ENCODE measurements around the gene MRAS.

The MRAS gene

DNA sequence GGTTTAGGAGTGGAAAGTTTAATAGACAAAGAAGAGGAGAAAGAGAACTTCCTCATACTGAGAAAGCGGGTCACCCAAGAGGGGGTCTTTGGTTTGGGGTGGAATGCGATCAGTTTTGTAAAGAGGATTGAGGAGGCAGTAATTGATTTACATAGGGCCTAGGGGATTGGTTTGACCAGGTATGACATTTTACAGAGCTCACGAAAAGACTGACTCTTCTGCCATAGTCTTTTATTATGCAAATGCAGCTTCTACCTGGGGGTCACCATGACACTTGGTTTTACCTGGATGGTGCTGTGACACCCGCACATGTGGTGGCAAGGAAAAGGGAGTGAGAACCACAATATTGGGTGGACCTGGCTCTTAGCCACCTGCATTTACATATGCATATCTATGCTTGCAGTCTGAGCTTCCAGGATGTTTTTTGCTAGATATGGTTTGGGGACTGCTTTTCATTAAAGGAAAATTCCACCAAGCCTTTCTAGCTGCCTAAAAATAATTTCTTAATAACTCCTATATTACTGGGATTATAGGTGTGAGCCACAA is 11.9 kb upstream of the MRAS start:
- TF ChIP-seq CEBPB (IDR thresholded peaks at IDR 0.05), result no peak
- no peak for TF ChIP-seq YY1 (IDR thresholded peaks at IDR 0.05; ENCODE audit: low read depth)
- TF ChIP-seq NFIC (IDR thresholded peaks at IDR 0.05), result no peak
- no peak for TF ChIP-seq RAD21 (IDR thresholded peaks at IDR 0.05; ENCODE audit: low read depth)
- TF ChIP-seq ZBTB7A (IDR thresholded peaks at IDR 0.05; ENCODE audit: low read depth), result no peak
- no peak for TF ChIP-seq MAX (IDR thresholded peaks at IDR 0.05)
- TF ChIP-seq TEAD4 (IDR thresholded peaks at IDR 0.05), result no peak
- TF ChIP-seq CREB1 (IDR thresholded peaks at IDR 0.05; ENCODE audit: low read depth), result no peak
- TF ChIP-seq EP300 (IDR thresholded peaks at IDR 0.05; ENCODE audit: borderline replicate concordance), result no peak
- TF ChIP-seq TCF12 (IDR thresholded peaks at IDR 0.05; ENCODE audit: low read depth), result no peak
- TF ChIP-seq FOXM1 (IDR thresholded peaks at IDR 0.05; ENCODE audit: borderline replicate concordance, low read depth), result no peak
- TF ChIP-seq, protein P1, sequence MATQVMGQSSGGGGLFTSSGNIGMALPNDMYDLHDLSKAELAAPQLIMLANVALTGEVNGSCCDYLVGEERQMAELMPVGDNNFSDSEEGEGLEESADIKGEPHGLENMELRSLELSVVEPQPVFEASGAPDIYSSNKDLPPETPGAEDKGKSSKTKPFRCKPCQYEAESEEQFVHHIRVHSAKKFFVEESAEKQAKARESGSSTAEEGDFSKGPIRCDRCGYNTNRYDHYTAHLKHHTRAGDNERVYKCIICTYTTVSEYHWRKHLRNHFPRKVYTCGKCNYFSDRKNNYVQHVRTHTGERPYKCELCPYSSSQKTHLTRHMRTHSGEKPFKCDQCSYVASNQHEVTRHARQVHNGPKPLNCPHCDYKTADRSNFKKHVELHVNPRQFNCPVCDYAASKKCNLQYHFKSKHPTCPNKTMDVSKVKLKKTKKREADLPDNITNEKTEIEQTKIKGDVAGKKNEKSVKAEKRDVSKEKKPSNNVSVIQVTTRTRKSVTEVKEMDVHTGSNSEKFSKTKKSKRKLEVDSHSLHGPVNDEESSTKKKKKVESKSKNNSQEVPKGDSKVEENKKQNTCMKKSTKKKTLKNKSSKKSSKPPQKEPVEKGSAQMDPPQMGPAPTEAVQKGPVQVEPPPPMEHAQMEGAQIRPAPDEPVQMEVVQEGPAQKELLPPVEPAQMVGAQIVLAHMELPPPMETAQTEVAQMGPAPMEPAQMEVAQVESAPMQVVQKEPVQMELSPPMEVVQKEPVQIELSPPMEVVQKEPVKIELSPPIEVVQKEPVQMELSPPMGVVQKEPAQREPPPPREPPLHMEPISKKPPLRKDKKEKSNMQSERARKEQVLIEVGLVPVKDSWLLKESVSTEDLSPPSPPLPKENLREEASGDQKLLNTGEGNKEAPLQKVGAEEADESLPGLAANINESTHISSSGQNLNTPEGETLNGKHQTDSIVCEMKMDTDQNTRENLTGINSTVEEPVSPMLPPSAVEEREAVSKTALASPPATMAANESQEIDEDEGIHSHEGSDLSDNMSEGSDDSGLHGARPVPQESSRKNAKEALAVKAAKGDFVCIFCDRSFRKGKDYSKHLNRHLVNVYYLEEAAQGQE (IDR thresholded peaks at IDR 0.05; ENCODE audit: low read depth), result no peak
- no peak for TF ChIP-seq EGR1 (IDR thresholded peaks at IDR 0.05)

DNA sequence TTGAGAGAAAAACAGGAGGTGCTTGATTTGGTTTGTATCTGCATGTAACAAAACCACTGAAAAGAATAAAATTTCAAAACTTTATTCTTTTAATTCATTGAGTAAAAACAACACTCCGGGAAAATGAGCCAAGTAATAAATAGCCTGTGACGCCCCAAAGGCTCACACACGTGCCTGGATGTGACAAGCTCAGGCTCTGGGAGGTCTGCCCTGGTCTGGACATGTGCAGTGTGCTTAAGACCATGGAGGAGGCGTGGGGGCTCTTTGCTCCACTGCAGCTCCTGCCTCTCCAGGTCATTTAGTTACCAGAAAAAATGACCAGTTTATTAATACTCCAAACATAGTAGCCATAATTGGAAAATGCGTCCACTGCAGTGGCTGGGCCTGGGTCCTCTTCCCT is 10.1 kb upstream of the MRAS start:
- TF ChIP-seq CEBPB (IDR thresholded peaks at IDR 0.05) (no peak), EGR1 (IDR thresholded peaks at IDR 0.05) (no peak), MAX (IDR thresholded peaks at IDR 0.05) (no peak), TAF1 (IDR thresholded peaks at IDR 0.05; ENCODE audit: low read depth) (no peak), ZBTB7A (IDR thresholded peaks at IDR 0.05; ENCODE audit: low read depth) (no peak), TEAD4 (IDR thresholded peaks at IDR 0.05) (no peak), YY1 (IDR thresholded peaks at IDR 0.05; ENCODE audit: low read depth) (no peak), CREB1 (IDR thresholded peaks at IDR 0.05; ENCODE audit: low read depth) (no peak), USF1 (IDR thresholded peaks at IDR 0.05) (no peak), TCF12 (IDR thresholded peaks at IDR 0.05; ENCODE audit: low read depth) (no peak), NFIC (IDR thresholded peaks at IDR 0.05) (no peak), FOXM1 (IDR thresholded peaks at IDR 0.05; ENCODE audit: borderline replicate concordance, low read depth) (no peak), RAD21 (IDR thresholded peaks at IDR 0.05; ENCODE audit: low read depth) (no peak), EP300 (IDR thresholded peaks at IDR 0.05; ENCODE audit: borderline replicate concordance) (no peak)
- TF ChIP-seq, protein P1 (IDR thresholded peaks at IDR 0.05; ENCODE audit: low read depth), result no peak

- TF ChIP-seq CREB1 (IDR thresholded peaks at IDR 0.05; ENCODE audit: low read depth) (no peak), YY1 (IDR thresholded peaks at IDR 0.05; ENCODE audit: low read depth) (no peak), EP300 (IDR thresholded peaks at IDR 0.05; ENCODE audit: borderline replicate concordance) (no peak), TCF12 (IDR thresholded peaks at IDR 0.05; ENCODE audit: low read depth) (no peak), NFIC (IDR thresholded peaks at IDR 0.05) (no peak), USF1 (IDR thresholded peaks at IDR 0.05) (no peak), TEAD4 (IDR thresholded peaks at IDR 0.05) (no peak), CEBPB (IDR thresholded peaks at IDR 0.05) (no peak), MAX (IDR thresholded peaks at IDR 0.05) (no peak), TAF1 (IDR thresholded peaks at IDR 0.05; ENCODE audit: low read depth) (no peak), FOXM1 (IDR thresholded peaks at IDR 0.05; ENCODE audit: borderline replicate concordance, low read depth) (no peak), RAD21 (IDR thresholded peaks at IDR 0.05; ENCODE audit: low read depth) (no peak), EGR1 (IDR thresholded peaks at IDR 0.05) (no peak), ZBTB7A (IDR thresholded peaks at IDR 0.05; ENCODE audit: low read depth) (no peak)
- TF ChIP-seq, protein P1 (IDR thresholded peaks at IDR 0.05; ENCODE audit: low read depth), result no peak
Observed at GRCh38 chr3:138338811-138339210, 9.6 kb upstream of the MRAS start.

DNA sequence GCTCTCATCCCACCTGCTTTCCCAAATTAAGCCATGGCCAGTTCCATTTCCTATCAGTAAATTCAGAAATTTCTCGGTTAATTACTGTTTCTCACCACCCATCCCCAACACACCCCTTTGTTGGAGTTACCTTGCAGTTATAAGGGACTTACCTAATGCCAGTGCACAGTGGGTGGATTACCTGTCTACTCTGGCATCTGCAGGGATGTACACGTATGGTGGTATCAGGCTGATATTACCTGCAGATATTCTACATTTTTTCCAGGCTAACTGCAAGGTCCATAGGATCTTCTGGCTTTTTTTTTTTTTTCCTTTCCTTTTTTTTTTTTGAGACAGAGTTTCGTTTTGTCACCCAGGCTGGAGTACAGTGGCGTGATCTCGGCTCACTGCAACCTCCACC is 7.9 kb upstream of the MRAS start:
- TF ChIP-seq CEBPB (IDR thresholded peaks at IDR 0.05), result no peak
- TF ChIP-seq, protein P1 (IDR thresholded peaks at IDR 0.05; ENCODE audit: low read depth), result no peak
